H9 (cell line): Measurements from ENCODE around the gene SETMAR. TPM values are rescaled to one million over a fixed set of nuclear protein-coding genes. Genes with fewer than 3 reads are reported as not detected.

ENCODE experiments used
- DNase-seq: peaks from one replicate; pipeline ENCODE4 v3.0.0-alpha.2; 2017
- H2AFZ ChIP-seq: one replicate; pipeline ENCODE4 v1.6.1; 2013; ENCODE audit warnings: mild to moderate bottlenecking, low read length, control low read depth, moderate library complexity
- H2AK5ac ChIP-seq: 2 replicates; pipeline ENCODE4 v1.6.1; 2013; ENCODE audit warnings: low read length, control low read depth, mixed read lengths; ENCODE audit not compliant: insufficient read length
- H2BK120ac ChIP-seq: one replicate; pipeline ENCODE4 v1.6.1; 2013; ENCODE audit warnings: low read depth, mild to moderate bottlenecking, low read length, control low read depth, inconsistent platforms; ENCODE audit not compliant: poor library complexity, severe bottlenecking
- H2BK12ac ChIP-seq: 2 replicates; pipeline ENCODE4 v1.6.1; 2013; ENCODE audit warnings: low read length, control low read depth, mixed read lengths, low read depth; ENCODE audit not compliant: insufficient read length
- H2BK15ac ChIP-seq: 2 replicates; pipeline ENCODE4 v1.6.1; 2013; ENCODE audit warnings: low read depth, low read length, control low read depth
- H2BK20ac ChIP-seq: one replicate; pipeline ENCODE4 v1.6.1; 2013; ENCODE audit warnings: low read depth, mild to moderate bottlenecking, low read length, control low read depth, inconsistent platforms; ENCODE audit not compliant: poor library complexity, severe bottlenecking
- H2BK5ac ChIP-seq: 2 replicates; pipeline ENCODE4 v1.6.1; 2013; ENCODE audit warnings: low read length, control low read depth, mixed read lengths; ENCODE audit not compliant: insufficient read length
- H3K14ac ChIP-seq: 2 replicates; pipeline ENCODE4 v1.6.1; 2013; ENCODE audit warnings: low read length, control low read depth; ENCODE audit not compliant: insufficient read depth
- H3K18ac ChIP-seq: 2 replicates; pipeline ENCODE4 v1.6.1; 2013; ENCODE audit warnings: low read depth, mild to moderate bottlenecking, mixed read lengths, low read length, control low read depth; ENCODE audit not compliant: insufficient read length
- H3K23ac ChIP-seq: 2 replicates; pipeline ENCODE4 v1.6.1; 2013; ENCODE audit warnings: low read length, control low read depth, mixed read lengths, low read depth; ENCODE audit not compliant: insufficient read length
- H3K23me2 ChIP-seq: 2 replicates; pipeline ENCODE4 v1.6.1; 2013; ENCODE audit warnings: low read depth, mild to moderate bottlenecking, mixed read lengths, low read length, control low read depth; ENCODE audit not compliant: insufficient read length, poor library complexity, severe bottlenecking
- H3K27ac ChIP-seq: 2 replicates; pipeline ENCODE4 v1.5.1; 2013; ENCODE audit warnings: low read length, control low read depth, mixed read lengths, low read depth; ENCODE audit not compliant: insufficient read length
- H3K27me3 ChIP-seq: 2 replicates; pipeline ENCODE4 v1.6.1; 2013; ENCODE audit warnings: low read length, control low read depth, inconsistent platforms; ENCODE audit not compliant: insufficient read depth
- H3K4ac ChIP-seq: 2 replicates; pipeline ENCODE4 v1.6.1; 2013; ENCODE audit warnings: low read depth, mild to moderate bottlenecking, control low read depth, inconsistent platforms, low read length, moderate library complexity
- H3K4me1 ChIP-seq: 2 replicates; pipeline ENCODE4 v1.6.1; 2013; ENCODE audit warnings: low read length, control low read depth, inconsistent platforms; ENCODE audit not compliant: insufficient read depth
- H3K4me2 ChIP-seq: 2 replicates; pipeline ENCODE4 v1.6.1; 2013; ENCODE audit warnings: low read length, control low read depth, mixed read lengths; ENCODE audit not compliant: insufficient read length, insufficient read depth
- H3K56ac ChIP-seq: 2 replicates; pipeline ENCODE4 v1.6.1; 2013; ENCODE audit warnings: low read depth, mild to moderate bottlenecking, mixed read lengths, low read length, control low read depth; ENCODE audit not compliant: insufficient read length
- H3K79me1 ChIP-seq: 2 replicates; pipeline ENCODE4 v1.6.1; 2013; ENCODE audit warnings: low read depth, mild to moderate bottlenecking, moderate library complexity, low read length, control low read depth, inconsistent platforms; ENCODE audit not compliant: insufficient read depth, poor library complexity, severe bottlenecking
- H3K79me2 ChIP-seq: 2 replicates; pipeline ENCODE4 v1.6.1; 2013; ENCODE audit warnings: low read length, control low read depth, inconsistent platforms; ENCODE audit not compliant: insufficient read depth
- H3K9ac ChIP-seq: 2 replicates; pipeline ENCODE4 v1.6.1; 2013; ENCODE audit warnings: low read length, control low read depth, mixed read lengths; ENCODE audit not compliant: insufficient read length; ENCODE audit errors: extremely low read depth
- H3K9me3 ChIP-seq: one replicate; pipeline ENCODE4 v1.6.1; 2013; ENCODE audit warnings: low read depth, low read length, inconsistent platforms; ENCODE audit not compliant: control insufficient read depth
- H3T11ph ChIP-seq: one replicate; pipeline ENCODE4 v1.6.1; 2013; ENCODE audit warnings: mild to moderate bottlenecking, low read length, control low read depth, inconsistent platforms
- H4K20me1 ChIP-seq: one replicate; pipeline ENCODE4 v1.6.1; 2013; ENCODE audit not compliant: control insufficient read depth, insufficient read length, insufficient read depth
- H4K5ac ChIP-seq: 2 replicates; pipeline ENCODE4 v1.6.1; 2013; ENCODE audit warnings: low read depth, mild to moderate bottlenecking, mixed read lengths, low read length, control low read depth; ENCODE audit not compliant: insufficient read length
- H4K8ac ChIP-seq: replicated peaks from 2 replicates; pipeline ENCODE4 v1.6.1; 2013; ENCODE audit warnings: low read length, control low read depth, mixed read lengths, low read depth; ENCODE audit not compliant: insufficient read length
- H4K91ac ChIP-seq: 2 replicates; pipeline ENCODE4 v1.6.1; 2013; ENCODE audit warnings: low read depth, mild to moderate bottlenecking, moderate library complexity, mixed read lengths, low read length, control low read depth; ENCODE audit not compliant: insufficient read length
- H3K27ac Mint-ChIP-seq, 3 experiments: 2 replicates in 2 of 3; 3 replicates in 1 of 3; pipeline ENCODE4 v1.8.0; 2020 to 2021; ENCODE audit warnings: mixed read lengths in 3 of 3, mild to moderate bottlenecking in 1 of 3, moderate library complexity in 1 of 3
- H3K27me3 Mint-ChIP-seq: 2 replicates; pipeline ENCODE4 v1.8.0; 2021; ENCODE audit warnings: low read depth, mild to moderate bottlenecking, moderate library complexity, mixed read lengths
- H3K36me3 Mint-ChIP-seq, 3 experiments: 2 replicates in 2 of 3; 3 replicates in 1 of 3; pipeline ENCODE4 v1.8.0; 2020 to 2021; ENCODE audit warnings: low read depth in 3 of 3, mixed read lengths in 3 of 3; ENCODE audit not compliant: insufficient read depth in 1 of 3
- H3K4me1 Mint-ChIP-seq, 2 experiments: 2 replicates each; pipeline ENCODE4 v1.8.0; 2020; ENCODE audit warnings: mixed read lengths in 2 of 2
- H3K4me3 Mint-ChIP-seq, 2 experiments: 2 replicates in 1 of 2; 3 replicates in 1 of 2; pipeline ENCODE4 v1.8.0; 2020 to 2021; ENCODE audit warnings: mild to moderate bottlenecking in 2 of 2, mixed read lengths in 2 of 2, moderate library complexity in 1 of 2
- H3K9me3 Mint-ChIP-seq, 2 experiments: 2 replicates in 1 of 2; 3 replicates in 1 of 2; pipeline ENCODE4 v1.8.0; 2020; ENCODE audit warnings: mild to moderate bottlenecking in 2 of 2, mixed read lengths in 2 of 2, moderate library complexity in 1 of 2
- WGBS: extraction: QIAGEN DNeasy Blood & Tissue Kit; methylation state at CpG from one replicate; pipeline ENCODE4 v1.1.7; 2013; ENCODE audit warnings: missing lambda C conversion rate, low lambda C conversion rate, mixed read lengths; ENCODE audit not compliant: insufficient read length; ENCODE audit errors: extremely low coverage; 5-methylcytosine and 5-hydroxymethylcytosine counted together
- total RNA-seq: library from RNA; stranded (reverse); gene quantifications from 2 replicates; pipeline ENCODE4 v1.2.1, GENCODE V29; 2021
- TF ChIP-seq, protein P1 (sequence below): fragments of 200-600 bp; sonication (generic); conservative IDR thresholded peaks from 3 replicates; pipeline ENCODE4 v1.8.0; 2021; ENCODE audit warnings: antibody characterized with exemption, mild to moderate bottlenecking

Gene SETMAR
- total RNA-seq, 1 experiment from 2014 or later: 29.1 TPM

DNA sequence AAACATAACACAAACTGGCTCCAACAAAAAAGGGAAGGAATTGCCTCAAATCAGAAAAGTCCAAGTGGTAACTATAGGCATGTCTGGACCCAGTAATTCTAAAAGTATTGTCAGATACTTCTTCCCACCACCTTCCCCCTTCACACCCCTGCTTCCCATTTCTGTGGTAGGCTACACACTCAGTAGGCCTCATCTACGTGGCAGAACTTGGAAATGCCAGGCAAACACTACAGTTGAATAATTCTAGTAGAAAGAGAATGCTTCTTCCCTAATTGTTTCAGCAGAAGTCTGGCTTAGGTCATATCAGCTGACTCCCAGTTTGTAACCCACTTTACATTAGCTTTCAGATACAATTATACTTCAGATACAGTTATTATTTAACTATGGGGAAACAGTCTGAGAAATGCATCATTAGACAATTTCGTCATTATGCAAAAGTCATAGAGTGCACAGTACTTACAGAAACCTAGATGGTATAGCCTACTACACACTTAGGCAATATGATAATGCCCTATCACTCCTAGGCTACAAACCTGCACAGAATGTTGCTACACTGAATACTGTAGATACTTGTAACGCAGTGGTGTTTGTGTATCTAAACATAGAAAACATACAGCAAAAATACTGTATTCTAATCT is 6.4 kb downstream of the SETMAR start:
- H3K4me2 ChIP-seq: no peak overlapping the region
- Mint-ChIP-seq H3K36me3 (peaks cover 20 to 30% (median 27%) of the 10 kb centered on the region in 3 experiments), H3K27ac (peak overlapping the region in 2 of 3 experiments; percentile 44 to 91; a peak in 4 of 7 replicates), H3K4me3 (no peak overlapping the region; a peak in 1 of 5 replicates), H3K27me3 (no peaks in the 10 kb centered on the region), H3K9me3 (no peaks in the 10 kb centered on the region), H3K4me1 (peaks cover 41 to 53% of the 10 kb centered on the region in 2 experiments)
- peak overlapping the region; percentile 56 for H3K23ac ChIP-seq
- H3K14ac ChIP-seq: no peak overlapping the region
- no peaks in the 10 kb centered on the region for H3K9me3 ChIP-seq
- DNase-seq: no peak
- peaks cover 3% of the 10 kb centered on the region for H3K79me1 ChIP-seq
- no peak overlapping the region for H4K5ac ChIP-seq
- no peak overlapping the region for H2AK5ac ChIP-seq
- no peak overlapping the region for H2BK15ac ChIP-seq
- no peak overlapping the region for H3K4ac ChIP-seq
- no peak overlapping the region for H4K8ac ChIP-seq
- no peak overlapping the region for H3K18ac ChIP-seq
- H3K23me2 ChIP-seq: no peaks in the 10 kb centered on the region
- no peaks in the 10 kb centered on the region for H3K27me3 ChIP-seq
- peaks cover 7% of the 10 kb centered on the region; the same call in 1 of the 2 replicates for H3K4me1 ChIP-seq
- H2BK5ac ChIP-seq: no peak overlapping the region
- no peak overlapping the region for H3T11ph ChIP-seq
- no peak overlapping the region for H3K56ac ChIP-seq
- no peaks in the 10 kb centered on the region for H4K20me1 ChIP-seq
- H2BK120ac ChIP-seq: no peak overlapping the region
- WGBS: no CpG with 5 or more reads among the region's 3 CpGs
- 0 out of 2 replicates have a peak, but pooled peaks cover 2% of the 10 kb centered on the region for H3K79me2 ChIP-seq
- H3K9ac ChIP-seq: no peak overlapping the region
- H2BK12ac ChIP-seq: no peak overlapping the region
- H2BK20ac ChIP-seq: no peak overlapping the region
- TF ChIP-seq, protein P1, sequence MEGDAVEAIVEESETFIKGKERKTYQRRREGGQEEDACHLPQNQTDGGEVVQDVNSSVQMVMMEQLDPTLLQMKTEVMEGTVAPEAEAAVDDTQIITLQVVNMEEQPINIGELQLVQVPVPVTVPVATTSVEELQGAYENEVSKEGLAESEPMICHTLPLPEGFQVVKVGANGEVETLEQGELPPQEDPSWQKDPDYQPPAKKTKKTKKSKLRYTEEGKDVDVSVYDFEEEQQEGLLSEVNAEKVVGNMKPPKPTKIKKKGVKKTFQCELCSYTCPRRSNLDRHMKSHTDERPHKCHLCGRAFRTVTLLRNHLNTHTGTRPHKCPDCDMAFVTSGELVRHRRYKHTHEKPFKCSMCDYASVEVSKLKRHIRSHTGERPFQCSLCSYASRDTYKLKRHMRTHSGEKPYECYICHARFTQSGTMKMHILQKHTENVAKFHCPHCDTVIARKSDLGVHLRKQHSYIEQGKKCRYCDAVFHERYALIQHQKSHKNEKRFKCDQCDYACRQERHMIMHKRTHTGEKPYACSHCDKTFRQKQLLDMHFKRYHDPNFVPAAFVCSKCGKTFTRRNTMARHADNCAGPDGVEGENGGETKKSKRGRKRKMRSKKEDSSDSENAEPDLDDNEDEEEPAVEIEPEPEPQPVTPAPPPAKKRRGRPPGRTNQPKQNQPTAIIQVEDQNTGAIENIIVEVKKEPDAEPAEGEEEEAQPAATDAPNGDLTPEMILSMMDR: no peak
- H4K91ac ChIP-seq: no peak overlapping the region
- no peak overlapping the region for H2AFZ ChIP-seq
- no peak overlapping the region for H3K27ac ChIP-seq
